PC-3 (cell line): Measurements from ENCODE around the gene CDH16. TPM values are rescaled to one million over a fixed set of nuclear protein-coding genes. Genes with fewer than 3 reads are reported as not detected.

Experiments used
- ATAC-seq: fragments of 200-7000 bp; cut with Tn5 transposase; 2 replicates; pipeline ENCODE4 v1.9.1; 2020; ENCODE audit warnings: mild to moderate bottlenecking, moderate library complexity
- BruUV-seq: library from RNA; stranded (reverse); fragments of 400-500 nt; replicated peaks from 2 replicates; lab custom pipeline; 2021; lab: Mats Ljungman, UMichigan
- CTCF ChIA-PET: fragments of 300-600 bp; sonication (Branson Sonifier 250); formaldehyde crosslinking; loops from one replicate; lab custom pipeline; 2022; ENCODE audit warnings: antibody characterized with exemption; lab: Charles Lee
- POLR2A ChIA-PET: fragments of 300-600 bp; sonication (Branson Sonifier 250); formaldehyde crosslinking; loops from one replicate; lab custom pipeline; 2022; ENCODE audit warnings: antibody characterized with exemption; ENCODE audit not compliant: unreplicated experiment; lab: Charles Lee
- DNase-seq: peaks from one replicate; pipeline ENCODE4 v3.0.0-alpha.2; 2015
- H2AFZ ChIP-seq: fragments of 300-600 bp; sonication (generic); 2 replicates; pipeline ENCODE4 v1.6.0; 2016; ENCODE audit warnings: antibody characterized with exemption, low read length
- H3F3A ChIP-seq: fragments of 300-600 bp; sonication (generic); one replicate; pipeline ENCODE4 v1.6.0; 2017; ENCODE audit warnings: antibody characterized with exemption, low read length, control low read depth, mild to moderate bottlenecking; ENCODE audit not compliant: unreplicated experiment
- H3K27ac ChIP-seq: fragments of 300-600 bp; sonication (generic); 2 replicates; pipeline ENCODE4 v1.5.1; 2016; ENCODE audit warnings: mild to moderate bottlenecking, low read length
- H3K27me3 ChIP-seq: fragments of 300-600 bp; sonication (generic); 2 replicates; pipeline ENCODE4 v1.6.1; 2016; ENCODE audit warnings: low read length, mixed read lengths
- H3K36me3 ChIP-seq: fragments of 300-600 bp; sonication (generic); 2 replicates; pipeline ENCODE4 v1.6.1; 2016; ENCODE audit warnings: low read depth, mixed run types, low read length, mixed read lengths
- H3K4me1 ChIP-seq: fragments of 300-600 bp; sonication (generic); 2 replicates; pipeline ENCODE4 v1.5.1; 2016; ENCODE audit warnings: low read length; ENCODE audit not compliant: insufficient read depth
- H3K4me2 ChIP-seq: fragments of 300-600 bp; sonication (generic); 2 replicates; pipeline ENCODE4 v1.6.0; 2016; ENCODE audit warnings: low read length
- H3K4me3 ChIP-seq: fragments of 300-600 bp; sonication (generic); 2 replicates; pipeline ENCODE4 v1.5.1; 2016; ENCODE audit warnings: mild to moderate bottlenecking, low read length, mixed read lengths
- H3K79me2 ChIP-seq: fragments of 300-600 bp; sonication (generic); 2 replicates; pipeline ENCODE4 v1.6.1; 2017; ENCODE audit warnings: low read length, mixed read lengths
- H3K9ac ChIP-seq: fragments of 300-600 bp; sonication (generic); 2 replicates; pipeline ENCODE4 v1.6.0; 2016; ENCODE audit warnings: mild to moderate bottlenecking, low read length
- H3K9me2 ChIP-seq: fragments of 300-600 bp; sonication (generic); replicated peaks from 2 replicates; pipeline ENCODE4 v1.6.1; 2016; ENCODE audit warnings: mixed run types, low read length, mixed read lengths
- H3K9me3 ChIP-seq: fragments of 300-600 bp; sonication (generic); 2 replicates; pipeline ENCODE4 v1.6.1; 2016; ENCODE audit warnings: low read length, mixed read lengths
- H4K20me1 ChIP-seq: fragments of 300-600 bp; sonication (generic); 2 replicates; pipeline ENCODE4 v1.6.1; 2016; ENCODE audit warnings: low read length, mixed read lengths
- EZH2 ChIP-seq: fragments of 300-600 bp; sonication (generic); IDR thresholded peaks from one replicate; pipeline ENCODE4 v1.6.1; 2017; ENCODE audit warnings: antibody characterized with exemption, mild to moderate bottlenecking, low read length; ENCODE audit not compliant: unreplicated experiment
- EZH2phosphoT487 ChIP-seq: fragments of 300-600 bp; sonication (generic); IDR thresholded peaks from 2 replicates; pipeline ENCODE4 v1.6.1; 2018; ENCODE audit warnings: mild to moderate bottlenecking, antibody characterized with exemption, low read length, borderline replicate concordance
- intact Hi-C: fragments of 100-400 bp; cut with micrococcal nuclease; formaldehyde crosslinking; loops from 2 replicates; pipeline ENCODE4 v1.9.0; 2023
- total RNA-seq: library from RNA; depleted of rRNA; stranded (reverse); fragments of >200 nt; gene quantifications from 2 replicates; pipeline ENCODE4 v1.2.3, GENCODE V29; 2014
- TF ChIP-seq, protein P1 (sequence below): fragments of 300-600 bp; sonication (generic); conservative IDR thresholded peaks from 2 replicates; pipeline ENCODE4 v1.5.1; 2017; ENCODE audit warnings: antibody characterized with exemption, low read depth, mild to moderate bottlenecking, low read length

The CDH16 gene
- total RNA-seq, 1 experiment from 2014 or later = not detected

DNA sequence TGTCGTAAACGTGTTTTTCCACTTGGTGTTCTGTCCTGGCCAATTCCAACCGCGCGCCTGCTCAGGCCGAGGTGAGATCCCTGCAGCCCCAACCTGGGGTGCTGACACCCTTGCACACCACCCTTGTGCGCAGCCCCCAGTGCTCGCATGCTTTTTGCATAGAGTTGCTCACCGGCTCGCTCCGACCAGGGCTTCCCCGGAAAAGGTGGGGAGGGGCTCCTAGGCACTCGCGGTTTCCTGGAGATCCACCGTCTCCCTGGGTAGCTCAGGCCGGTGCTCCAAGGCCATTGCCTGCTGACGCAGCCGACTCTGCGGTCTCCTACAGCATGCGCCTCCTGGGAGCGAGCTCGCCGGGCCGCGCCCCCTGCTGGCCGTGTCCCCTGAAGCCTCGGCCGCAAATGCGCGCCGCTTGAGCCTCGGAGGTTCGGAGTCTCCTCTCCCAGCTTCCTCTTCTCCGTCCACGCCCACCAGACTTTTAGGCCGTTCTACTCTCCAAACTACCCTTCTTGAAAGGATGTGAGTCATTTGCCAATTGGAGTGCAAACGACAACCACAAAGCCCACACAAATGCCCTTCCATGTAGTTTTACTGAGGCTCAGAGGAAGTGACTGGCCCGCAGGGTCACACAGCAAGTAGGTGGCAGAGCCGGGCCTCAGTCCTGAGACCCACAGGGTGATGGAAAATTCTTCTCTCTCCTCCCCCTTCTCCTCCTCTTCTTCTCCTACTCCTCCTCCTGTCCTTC lies 45.6 kb downstream of the CDH16 start:
- ATAC-seq = peak; percentile 94
- H3K79me2 ChIP-seq = no peaks in the 10 kb centered on the region
- H3K27ac ChIP-seq = peak overlapping the region; percentile 66
- no peaks in the 10 kb centered on the region for H3K36me3 ChIP-seq
- no peaks in the 10 kb centered on the region for H3K9me2 ChIP-seq
- peak overlapping the region; percentile 88 for H2AFZ ChIP-seq
- no peaks in the 10 kb centered on the region for H3K27me3 ChIP-seq
- peak overlapping the region; percentile 63 for H3K4me3 ChIP-seq
- peak; percentile 98 for DNase-seq
- peaks cover 9% of the 10 kb centered on the region for H3K4me1 ChIP-seq
- no peaks in the 10 kb centered on the region for H4K20me1 ChIP-seq
- POLR2A ChIA-PET = interaction anchor here (0.8 kb wide), 1 partner anchor 8 kb away, joined by 4 read pairs; no protein-coding TSS in a partner anchor
- peak overlapping the region; percentile 86 for H3K4me2 ChIP-seq
- TF ChIP-seq, protein P1, sequence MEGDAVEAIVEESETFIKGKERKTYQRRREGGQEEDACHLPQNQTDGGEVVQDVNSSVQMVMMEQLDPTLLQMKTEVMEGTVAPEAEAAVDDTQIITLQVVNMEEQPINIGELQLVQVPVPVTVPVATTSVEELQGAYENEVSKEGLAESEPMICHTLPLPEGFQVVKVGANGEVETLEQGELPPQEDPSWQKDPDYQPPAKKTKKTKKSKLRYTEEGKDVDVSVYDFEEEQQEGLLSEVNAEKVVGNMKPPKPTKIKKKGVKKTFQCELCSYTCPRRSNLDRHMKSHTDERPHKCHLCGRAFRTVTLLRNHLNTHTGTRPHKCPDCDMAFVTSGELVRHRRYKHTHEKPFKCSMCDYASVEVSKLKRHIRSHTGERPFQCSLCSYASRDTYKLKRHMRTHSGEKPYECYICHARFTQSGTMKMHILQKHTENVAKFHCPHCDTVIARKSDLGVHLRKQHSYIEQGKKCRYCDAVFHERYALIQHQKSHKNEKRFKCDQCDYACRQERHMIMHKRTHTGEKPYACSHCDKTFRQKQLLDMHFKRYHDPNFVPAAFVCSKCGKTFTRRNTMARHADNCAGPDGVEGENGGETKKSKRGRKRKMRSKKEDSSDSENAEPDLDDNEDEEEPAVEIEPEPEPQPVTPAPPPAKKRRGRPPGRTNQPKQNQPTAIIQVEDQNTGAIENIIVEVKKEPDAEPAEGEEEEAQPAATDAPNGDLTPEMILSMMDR = peak; percentile 87
- no peak for TF ChIP-seq EZH2phosphoT487
- peak overlapping the region; percentile 48 for H3K9ac ChIP-seq
- BruUV-seq = no TSS peak
- H3K9me3 ChIP-seq = no peaks in the 10 kb centered on the region
- no peaks in the 10 kb centered on the region for H3F3A ChIP-seq
- intact Hi-C loops = loop anchor here (2.0 kb wide), 2 partner anchors 42 to 268 kb away; partner anchors contain the start of genes CMTM3 and NAE1
- CTCF ChIA-PET = interaction anchor here (0.5 to 1.6 kb wide), 11 partner anchors 9 to 467 kb away, joined by 3 to 14 read pairs (median 3); partner anchors contain the start of gene NAE1

DNA sequence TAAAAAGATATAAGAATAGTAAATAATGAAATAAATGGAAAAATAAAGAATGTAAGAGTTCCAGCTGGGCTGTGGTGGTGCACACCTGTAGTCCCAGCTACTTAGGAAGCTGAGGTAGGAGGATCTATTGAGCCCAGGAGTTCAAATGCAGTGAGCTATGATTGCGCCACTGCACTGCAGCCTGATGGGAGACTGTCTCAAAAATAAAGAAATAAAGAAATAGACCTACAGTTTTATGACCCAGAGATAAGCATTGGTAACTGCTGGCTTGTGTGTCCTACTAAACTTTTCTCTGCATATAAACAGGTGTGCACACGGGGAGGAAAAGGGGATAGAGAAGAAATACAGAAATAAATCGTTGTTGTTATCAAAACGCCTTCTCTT lies 46.1 kb downstream of the CDH16 start:
- Histone ChIP-seq H3K9me2 (no peaks in the 10 kb centered on the region), H2AFZ (peak overlapping the region; percentile 88), H3K36me3 (no peaks in the 10 kb centered on the region), H4K20me1 (no peaks in the 10 kb centered on the region), H3K27ac (peak overlapping the region; percentile 66), H3K27me3 (no peaks in the 10 kb centered on the region), H3F3A (no peaks in the 10 kb centered on the region), H3K9me3 (no peaks in the 10 kb centered on the region), H3K79me2 (no peaks in the 10 kb centered on the region), H3K4me2 (peak overlapping the region; percentile 86), H3K4me1 (peaks cover 9% of the 10 kb centered on the region), H3K9ac (peak overlapping the region; percentile 48), H3K4me3 (peak overlapping the region; percentile 63)
- TF ChIP-seq, protein P1 = no peak
- TF ChIP-seq EZH2phosphoT487 (no peak), EZH2 (no peak)
- intact Hi-C loops = loop anchor here (2.0 kb wide), 2 partner anchors 42 to 268 kb away; partner anchors contain the start of genes CMTM3 and NAE1
- ChIA-PET POLR2A (interaction anchor here (0.8 kb wide), 1 partner anchor 9 kb away, joined by 4 read pairs; no protein-coding TSS in a partner anchor), CTCF (interaction anchor here (0.5 to 1.6 kb wide), 11 partner anchors 10 to 466 kb away, joined by 3 to 14 read pairs (median 3); partner anchors contain the start of gene NAE1)
- ATAC-seq (no peak), DNase-seq (no peak)
- BruUV-seq = no TSS peak
